NCI-H1092 (cell line): ENCODE measurements around the gene CMTM3.
"Not testable (repeated sequence)": the region's sequence is repeated elsewhere in the genome, so short reads cannot be mapped to it uniquely, and the experiment has no call there.

ENCODE experiments used
- DNase-seq: peaks from one replicate; lab custom pipeline; 2025; lab: John Stamatoyannopoulos, UW

CMTM3 gene

GRCh38 chr16:66604376-66605176 lies at the start of gene CMTM3:
Gene CMTM3 (plus strand): TSS chr16:66604704. CDS start chr16:66604806, 102 bp downstream.
- peak; percentile 16 for DNase-seq

- no peak for DNase-seq
Observed at GRCh38 chr16:66560107-66560506, 44.4 kb upstream of the CMTM3 start.

- DNase-seq = no peak
Observed at GRCh38 chr16:66561381-66562080, 43.0 kb upstream of the CMTM3 start.

- DNase-seq = no peak
Observed at GRCh38 chr16:66562409-66562808, 42.1 kb upstream of the CMTM3 start.

GRCh38 chr16:66562986-66563385 lies 41.5 kb upstream of the CMTM3 start:
- DNase-seq = no peak

- no peak for DNase-seq
Observed at GRCh38 chr16:66563574-66564334, 40.8 kb upstream of the CMTM3 start.

- DNase-seq = no peak
Observed at GRCh38 chr16:66566051-66566901, 38.2 kb upstream of the CMTM3 start, which contains the start of gene CMTM1. Gene CMTM1 (plus strand): TSS chr16:66566439. CDS start chr16:66566514, 75 bp downstream.

- DNase-seq = not testable (repeated sequence)
Observed at GRCh38 chr16:66567270-66567669, 37.2 kb upstream of the CMTM3 start.

- no peak for DNase-seq
Observed at GRCh38 chr16:66568355-66568754, 36.1 kb upstream of the CMTM3 start.

GRCh38 chr16:66569131-66569530 lies 35.4 kb upstream of the CMTM3 start:
- no peak for DNase-seq

GRCh38 chr16:66569827-66570405 lies 34.6 kb upstream of the CMTM3 start:
- no peak for DNase-seq

GRCh38 chr16:66572356-66572755 lies 32.1 kb upstream of the CMTM3 start:
- DNase-seq = no peak

- no peak for DNase-seq
Observed at GRCh38 chr16:66574081-66574480, 30.4 kb upstream of the CMTM3 start.

- no peak for DNase-seq
Observed at GRCh38 chr16:66574531-66574930, 30.0 kb upstream of the CMTM3 start.

- no peak for DNase-seq
Observed at GRCh38 chr16:66575060-66575459, 29.4 kb upstream of the CMTM3 start.

GRCh38 chr16:66576296-66576695 lies 28.2 kb upstream of the CMTM3 start:
- no peak for DNase-seq

GRCh38 chr16:66578651-66579531 lies 25.6 kb upstream of the CMTM3 start, which contains the start of gene CMTM2:
Gene CMTM2 (plus strand): TSS chr16:66579463. CDS start chr16:66579608, 145 bp downstream.
- peak; percentile 34 for DNase-seq

GRCh38 chr16:66580605-66581209 lies 23.8 kb upstream of the CMTM3 start:
- DNase-seq = no peak

- no peak for DNase-seq
Observed at GRCh38 chr16:66581246-66581952, 23.1 kb upstream of the CMTM3 start.
